HG02973 (cell line): ENCODE results near the gene PIP5K1B.

Experiments used
- ATAC-seq: cut with Tn5 transposase; IDR thresholded peaks from one replicate; pipeline ENCODE4 v1.9.1; 2021; ENCODE audit warnings: moderate library complexity; ENCODE audit not compliant: unreplicated experiment

The PIP5K1B gene

DNA sequence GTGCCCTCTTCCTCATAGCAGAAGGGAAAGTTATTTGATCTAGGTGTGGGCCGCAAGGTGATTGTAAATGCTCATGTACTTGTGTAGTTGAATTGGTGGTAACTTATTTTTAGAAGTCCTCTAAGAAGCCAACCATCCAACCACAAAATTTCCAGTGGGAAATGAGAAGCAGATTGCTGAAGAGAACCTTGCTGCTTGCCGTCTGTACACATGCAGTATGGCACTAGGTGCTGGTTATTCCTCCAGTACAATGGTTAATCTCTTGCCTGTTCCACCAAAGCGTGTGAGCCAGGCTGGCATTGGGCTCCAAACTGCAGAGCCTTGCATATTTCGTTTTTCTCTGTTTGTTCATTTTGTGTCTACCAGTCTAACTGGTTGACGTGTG is 28.0 kb downstream of the PIP5K1B start:
- ATAC-seq, result no peak

DNA sequence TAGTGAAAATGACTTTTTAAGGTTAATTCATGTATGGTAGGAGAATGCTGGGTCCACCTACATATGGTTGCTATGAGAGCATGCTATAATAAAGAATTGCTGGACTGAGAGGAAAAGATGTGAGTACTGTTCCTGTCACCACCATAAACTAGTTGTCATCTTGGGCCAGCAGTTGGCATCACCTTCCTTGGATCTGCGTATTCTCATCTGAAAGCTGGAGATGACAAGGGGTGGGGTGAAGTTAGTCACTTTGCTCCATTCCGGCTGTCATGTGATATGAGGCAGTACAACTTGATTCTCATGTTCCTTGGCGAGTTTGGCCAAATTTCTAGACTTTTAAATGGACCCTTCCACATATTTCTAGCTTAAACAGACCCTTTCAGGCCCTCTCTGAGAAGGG is 33.3 kb downstream of the PIP5K1B start:
- ATAC-seq, result no peak

DNA sequence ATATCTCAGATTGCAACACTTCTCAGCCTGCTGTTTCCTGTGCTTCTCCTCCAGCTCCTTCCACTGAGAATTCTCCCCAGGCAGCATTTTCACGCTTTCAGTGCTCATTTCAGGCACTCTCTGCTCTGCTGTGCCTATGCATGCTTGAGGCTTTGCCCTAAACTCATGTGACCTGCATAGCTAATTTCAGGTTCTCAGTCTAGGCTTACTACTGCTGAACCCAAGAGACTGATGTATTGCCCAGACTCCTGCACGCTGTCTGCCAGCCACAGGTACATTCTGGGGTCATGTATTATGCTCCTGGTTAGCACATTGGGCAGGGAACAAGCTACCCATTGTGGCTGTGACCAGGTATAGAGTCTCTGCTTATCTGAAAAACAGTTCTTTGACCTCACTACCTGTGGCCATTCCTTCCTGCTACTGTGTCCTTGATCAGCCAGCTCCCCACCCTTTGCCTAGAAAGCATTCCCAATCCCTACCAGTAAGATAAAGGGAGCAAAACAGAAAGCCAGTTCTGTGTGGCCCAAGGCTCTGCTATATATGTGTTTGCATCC is 34.7 kb downstream of the PIP5K1B start:
- no peak for ATAC-seq

DNA sequence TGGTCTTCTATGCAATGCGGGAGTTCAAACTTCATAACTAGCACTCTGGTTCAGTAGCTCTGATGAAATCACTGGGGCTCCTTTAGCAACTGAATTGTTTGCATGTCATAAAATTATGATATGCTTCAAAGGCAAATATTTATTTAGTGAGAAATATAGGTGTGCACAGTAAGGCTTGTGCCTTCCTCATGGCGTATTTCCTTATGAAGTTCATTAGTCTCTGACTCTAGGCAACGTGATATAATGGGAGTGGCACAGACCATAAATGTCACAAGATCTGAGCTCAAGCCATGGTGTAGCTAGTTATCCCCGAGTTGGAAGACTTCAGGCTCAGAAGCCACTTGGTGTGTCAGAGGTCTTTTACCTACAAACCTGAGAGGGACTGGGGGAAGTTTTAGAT is 35.5 kb downstream of the PIP5K1B start:
- no peak for ATAC-seq

DNA sequence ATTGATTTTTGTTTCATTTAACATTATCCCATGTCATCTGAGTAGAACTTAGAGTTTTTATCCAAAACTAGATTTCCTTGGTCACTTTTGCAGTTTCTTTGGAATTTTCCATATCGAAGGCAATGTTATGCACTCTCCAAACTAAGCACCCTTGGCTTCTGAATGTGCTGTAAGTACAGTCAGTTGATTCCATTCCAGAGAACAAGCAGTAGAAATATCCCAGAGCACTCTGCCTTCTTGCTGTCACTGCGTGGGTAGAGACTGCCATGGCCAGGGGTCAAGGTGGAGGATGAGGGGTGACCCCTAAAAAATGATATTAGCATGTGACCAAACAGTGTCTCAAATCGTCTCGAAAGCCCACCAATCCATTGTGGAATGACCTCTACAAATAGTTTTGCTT is 36.2 kb downstream of the PIP5K1B start:
- no peak for ATAC-seq

DNA sequence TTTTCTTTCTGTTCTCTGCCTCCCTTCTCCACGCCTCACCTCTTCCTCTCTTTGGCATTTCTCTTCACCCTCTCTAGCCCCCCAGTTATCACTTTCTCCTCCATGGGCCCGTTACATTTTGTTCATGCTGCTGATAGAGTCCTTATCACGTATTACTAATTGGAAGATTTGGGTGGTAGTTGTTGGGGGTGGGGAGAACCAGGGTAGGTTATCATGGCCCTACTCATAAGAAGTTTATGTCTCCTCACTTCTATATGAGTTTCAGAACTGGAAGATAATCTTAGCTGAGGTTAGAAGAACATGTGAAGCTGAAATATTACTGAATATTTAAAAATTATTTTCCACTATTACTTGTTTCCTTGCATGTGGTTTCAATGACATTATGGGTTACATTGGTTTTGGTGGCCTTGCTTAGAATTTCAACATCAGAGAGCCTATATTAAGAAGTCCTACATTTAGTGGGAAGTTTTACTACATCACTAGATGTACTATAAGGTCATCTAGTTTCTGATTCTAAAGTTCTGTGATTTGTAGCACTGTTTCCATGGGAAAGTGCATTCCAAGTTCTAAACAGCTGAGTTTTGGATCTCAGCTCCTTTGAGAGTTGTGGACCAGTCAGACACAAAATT is 36.8 kb downstream of the PIP5K1B start:
- ATAC-seq, result no peak

DNA sequence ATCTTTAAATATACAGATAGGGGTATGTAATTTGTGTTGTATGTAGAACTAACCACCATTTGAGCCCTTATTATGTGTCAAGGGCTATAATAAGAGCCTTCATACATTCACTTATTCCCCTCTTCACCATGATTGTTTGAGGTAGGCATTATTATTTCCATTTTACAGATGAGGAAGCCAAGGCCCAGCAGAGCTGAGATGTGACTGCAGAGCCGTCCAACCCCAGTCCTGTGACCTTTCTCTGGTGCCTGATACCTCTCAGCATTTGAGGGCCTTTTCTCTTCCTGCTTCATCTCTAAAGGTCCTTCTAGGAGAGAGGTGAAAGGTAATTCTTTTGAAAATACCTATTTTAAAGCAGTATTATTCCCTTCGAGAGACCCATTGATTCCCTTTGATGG is 37.3 kb downstream of the PIP5K1B start:
- ATAC-seq, result no peak

DNA sequence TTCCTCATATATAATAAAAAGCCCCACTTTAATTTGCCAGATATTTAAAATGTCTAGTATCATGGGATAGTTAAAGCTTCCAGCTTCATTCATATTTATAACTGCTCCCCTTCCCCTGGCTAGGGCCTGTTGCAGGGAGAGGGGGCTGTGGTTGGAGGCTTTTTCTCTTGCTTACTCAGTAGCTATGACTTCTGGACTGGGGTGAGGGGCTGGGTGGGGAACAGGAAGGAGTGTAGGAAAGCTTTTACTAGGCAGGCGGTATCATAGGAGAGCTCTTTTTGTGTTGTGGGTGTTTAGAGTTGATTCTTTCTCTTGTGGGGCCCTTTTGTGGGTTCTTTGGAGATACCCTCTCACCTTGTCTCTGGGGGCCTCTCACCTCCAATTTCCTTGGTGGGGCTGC is 39.4 kb downstream of the PIP5K1B start:
- no peak for ATAC-seq

DNA sequence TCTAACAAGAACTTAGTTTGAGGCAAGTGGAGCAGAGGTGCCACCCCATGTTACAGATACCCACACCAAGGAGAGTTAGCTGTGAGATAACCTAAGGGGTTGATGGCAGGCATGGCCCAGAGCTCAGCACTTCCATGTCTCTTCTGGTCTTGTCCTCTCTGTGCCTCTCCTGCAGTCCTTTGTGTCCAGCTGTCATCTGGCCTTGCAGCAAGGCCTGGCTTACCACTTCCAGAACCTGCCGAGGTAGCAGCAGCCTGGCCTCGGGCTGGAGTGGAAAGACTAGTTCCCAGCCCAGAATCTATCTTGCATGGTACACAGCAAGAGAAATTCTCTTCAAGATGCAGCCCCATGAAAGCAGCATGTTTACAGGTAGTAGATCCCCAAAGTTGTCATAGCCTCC is 41.5 kb downstream of the PIP5K1B start:
- ATAC-seq, result no peak

DNA sequence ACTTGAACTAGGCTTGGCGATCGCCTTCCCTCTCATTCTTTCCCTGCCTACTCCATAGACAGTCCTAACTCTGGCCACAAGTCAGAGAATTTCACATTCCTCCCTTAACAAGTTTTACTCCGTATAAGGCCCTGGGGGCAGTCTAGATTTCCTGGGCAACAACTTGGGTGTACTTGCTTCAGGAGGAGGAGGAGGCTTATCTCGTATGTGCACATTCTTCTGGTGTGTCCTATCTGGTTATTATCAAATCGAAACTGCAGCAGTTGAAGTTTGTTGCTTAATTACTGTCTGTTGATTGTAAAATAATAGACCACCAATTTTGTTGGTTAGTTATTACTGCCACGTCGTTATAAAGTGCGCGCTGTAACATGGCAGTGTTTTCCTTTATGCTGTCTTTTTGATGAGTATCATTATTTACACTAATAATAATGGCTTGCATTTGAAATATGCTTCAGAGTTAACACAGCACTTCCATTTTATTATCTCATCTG is 42.0 kb downstream of the PIP5K1B start:
- no peak for ATAC-seq

DNA sequence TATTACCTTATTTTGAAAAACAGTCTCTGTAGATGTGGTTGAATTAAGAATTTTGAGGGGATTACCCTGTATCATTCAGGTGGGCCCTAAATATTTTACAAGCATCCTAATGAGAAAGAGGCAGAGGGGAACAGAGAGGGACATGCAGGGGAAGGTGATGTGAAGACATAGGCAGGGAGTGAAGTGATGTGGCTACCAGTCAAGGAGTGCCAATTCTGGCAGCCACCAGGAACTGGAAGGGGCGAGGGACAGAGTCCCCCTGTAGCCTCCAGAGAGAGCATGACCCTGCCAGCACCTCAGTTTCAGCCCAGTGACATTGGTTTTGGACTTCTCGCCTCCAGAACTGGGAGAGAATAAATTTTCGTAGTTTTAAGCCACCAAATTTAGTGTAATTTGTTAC is 44.1 kb downstream of the PIP5K1B start:
- no peak for ATAC-seq

DNA sequence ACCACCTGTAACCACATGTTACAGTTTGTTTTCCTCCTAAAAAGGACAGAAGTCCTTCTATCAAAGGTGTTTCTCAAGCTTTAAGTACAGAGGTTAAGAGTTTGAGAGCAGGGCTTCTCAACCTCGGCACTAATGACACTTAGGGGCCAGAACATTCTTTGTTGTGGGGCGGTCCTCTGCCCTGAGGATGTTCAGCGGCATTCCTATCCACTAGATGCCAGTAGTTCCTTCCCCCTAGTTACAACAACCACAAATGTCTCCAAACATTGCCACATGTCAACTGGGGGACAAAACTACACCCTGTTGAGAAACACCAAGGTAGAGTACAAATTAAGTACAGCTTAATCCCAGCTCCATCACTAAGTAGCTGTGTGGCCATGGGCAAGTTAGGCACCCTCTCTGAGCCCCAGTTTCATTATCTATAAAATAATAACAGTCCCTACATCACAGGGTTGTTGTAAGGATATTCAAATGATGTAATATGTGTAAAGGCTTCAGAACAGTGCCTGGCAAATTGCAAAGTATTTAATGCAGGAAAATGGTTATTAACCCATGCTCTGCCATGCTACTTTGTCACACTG is 44.6 kb downstream of the PIP5K1B start:
- no peak for ATAC-seq

DNA sequence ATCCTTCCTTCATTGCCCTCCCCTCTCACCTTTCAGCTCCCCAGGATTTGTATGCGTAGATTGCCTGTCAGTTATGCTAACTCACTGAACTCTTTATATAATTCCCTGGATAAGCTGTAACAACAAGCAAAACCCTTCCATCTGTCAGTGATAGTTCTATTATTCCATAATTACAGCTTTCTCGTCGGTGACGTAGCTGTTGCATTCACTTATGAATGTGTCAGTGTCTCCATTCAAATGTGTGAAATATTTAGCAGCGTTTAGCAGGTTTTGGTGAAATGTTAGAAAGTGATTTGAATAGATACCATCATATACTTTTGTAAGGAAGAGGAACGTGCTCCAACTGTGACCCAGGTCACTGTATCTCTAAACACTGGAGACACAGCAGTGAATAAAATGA is 45.2 kb downstream of the PIP5K1B start:
- no peak for ATAC-seq

DNA sequence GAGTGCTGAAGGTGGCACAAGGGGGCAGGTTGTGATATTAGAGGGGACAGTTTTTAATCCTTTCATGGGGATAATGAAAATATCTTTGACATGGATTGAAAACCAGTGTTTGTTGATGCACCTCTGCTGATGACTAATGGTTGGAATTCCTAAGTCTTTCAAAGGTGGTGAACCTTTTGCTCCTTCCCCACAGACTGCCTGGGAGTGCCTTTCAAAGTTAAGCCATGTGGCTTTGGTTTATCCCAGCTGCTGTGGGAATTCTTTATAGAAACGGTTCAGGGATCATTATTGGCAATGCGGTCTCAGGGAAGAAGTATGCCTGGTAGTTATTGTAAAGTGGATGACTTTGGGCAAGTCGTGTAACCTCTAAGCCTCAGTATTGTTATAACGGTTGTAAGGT is 45.7 kb downstream of the PIP5K1B start:
- ATAC-seq, result no peak

DNA sequence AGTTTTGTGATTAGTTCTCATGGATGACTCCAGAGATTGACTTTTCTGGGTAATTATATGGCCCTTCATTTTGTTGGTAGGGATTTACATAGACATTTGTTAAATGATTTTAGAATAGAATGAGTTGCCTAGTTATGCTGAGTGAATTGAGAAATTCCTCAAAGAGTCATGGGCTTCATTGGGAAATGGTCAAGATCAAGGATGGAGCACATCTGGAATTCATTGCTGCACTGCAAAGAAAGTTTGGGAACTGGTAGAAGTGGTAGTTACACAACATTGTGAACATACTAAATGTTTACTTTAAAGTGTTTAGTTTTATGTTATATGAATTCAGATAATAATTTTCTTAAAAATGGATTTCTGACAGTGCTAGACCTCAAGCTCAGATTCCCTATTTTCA is 46.5 kb downstream of the PIP5K1B start:
- no peak for ATAC-seq

DNA sequence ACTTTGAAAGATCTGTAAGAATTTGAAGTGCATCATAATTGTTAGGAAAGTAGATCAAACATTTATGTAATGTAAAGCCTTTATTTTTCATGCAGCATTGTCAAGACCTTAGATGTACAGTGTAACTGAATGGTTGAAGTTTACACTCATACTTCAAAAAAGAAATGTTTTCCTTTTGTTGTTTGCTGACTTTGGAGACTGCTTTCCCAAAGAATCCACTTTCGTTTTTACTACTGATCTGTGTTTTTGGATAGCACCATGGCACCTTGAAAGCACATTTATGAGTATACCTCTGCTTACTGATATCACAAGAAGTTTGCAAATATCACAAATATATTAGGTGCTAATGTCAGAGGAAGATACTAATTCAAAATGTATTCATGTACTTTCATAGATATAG is 50.0 kb downstream of the PIP5K1B start:
- ATAC-seq, result no peak

DNA sequence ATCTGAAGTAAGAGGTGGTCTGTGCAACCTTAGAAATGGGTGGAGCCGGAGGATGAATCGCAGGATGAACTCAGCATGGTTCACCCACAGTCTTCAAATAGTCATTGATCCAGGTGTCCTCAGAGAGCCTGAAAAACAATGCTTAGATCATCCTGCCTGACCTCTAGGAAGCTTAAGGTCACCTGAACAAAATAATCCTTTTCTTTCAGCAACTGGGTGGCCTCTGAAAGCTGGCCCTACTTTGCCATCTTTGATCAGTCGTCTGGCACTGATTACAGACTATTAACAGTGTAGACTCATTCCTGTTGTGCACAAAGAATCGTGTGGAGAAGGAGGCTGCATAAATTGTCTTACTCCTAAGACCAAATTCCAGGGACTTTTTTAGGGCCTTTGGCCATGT is 50.7 kb downstream of the PIP5K1B start:
- no peak for ATAC-seq

DNA sequence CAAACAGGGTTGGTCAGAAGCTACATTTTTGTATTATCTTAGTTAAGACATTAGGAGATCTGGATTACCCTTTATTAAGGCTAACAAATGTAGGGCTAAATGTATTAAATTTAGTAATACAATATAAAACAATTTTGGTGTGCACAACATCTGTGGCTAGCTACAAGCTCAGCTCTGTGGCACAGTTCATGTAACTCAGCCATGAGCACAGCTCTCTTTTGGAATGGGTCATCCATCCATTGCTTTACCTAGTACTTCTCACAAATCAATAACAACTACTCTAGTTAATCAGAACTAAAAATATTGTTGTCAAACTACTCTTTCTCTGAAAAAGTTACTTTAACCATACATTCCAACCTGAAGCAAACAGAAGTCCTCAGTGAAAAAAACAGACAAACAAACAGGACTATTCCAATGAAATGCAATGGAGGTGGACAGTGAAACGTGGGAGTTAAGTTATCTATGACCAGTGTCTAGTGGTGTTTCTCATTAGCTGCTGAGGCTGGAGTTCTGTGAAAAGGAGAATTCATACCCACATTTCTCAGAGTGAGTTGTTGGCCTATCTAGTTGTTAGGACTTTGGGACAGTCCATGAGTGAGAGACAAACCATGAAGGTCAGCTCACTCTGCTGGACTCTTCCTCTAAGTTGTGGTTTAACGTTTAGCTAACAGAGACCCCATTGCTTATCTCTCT is 55.1 kb downstream of the PIP5K1B start:
- ATAC-seq, result no peak

DNA sequence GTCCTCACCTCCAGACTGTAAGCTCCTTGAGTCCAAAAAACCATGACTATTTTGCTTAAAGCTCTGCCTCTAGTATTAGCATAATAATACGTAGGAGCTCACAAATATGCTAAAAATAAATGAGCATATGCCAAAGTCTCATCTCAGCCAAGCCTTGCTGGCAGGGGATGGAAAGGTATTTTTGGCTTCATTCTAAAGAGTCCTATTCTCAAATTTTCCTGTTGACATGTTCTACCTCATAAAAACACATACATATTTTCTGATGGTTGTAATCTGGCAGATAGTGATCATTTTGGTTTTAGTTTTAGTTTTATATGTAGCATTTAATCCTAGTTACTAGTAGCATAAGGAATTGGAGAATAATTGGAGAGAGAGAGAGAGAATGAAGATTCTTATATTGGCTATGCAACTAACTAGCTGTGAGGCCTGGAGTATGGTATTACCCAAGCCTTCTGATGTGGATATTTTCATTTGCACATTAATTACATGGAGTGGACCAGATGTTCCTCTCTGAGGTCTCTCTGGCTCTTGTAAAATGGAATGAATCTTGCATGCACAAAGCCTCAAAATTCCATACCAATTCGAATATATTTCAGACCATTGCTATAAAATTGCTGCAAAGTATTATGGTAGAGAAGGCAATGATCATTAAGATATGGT is 55.8 kb downstream of the PIP5K1B start:
- ATAC-seq, result no peak

DNA sequence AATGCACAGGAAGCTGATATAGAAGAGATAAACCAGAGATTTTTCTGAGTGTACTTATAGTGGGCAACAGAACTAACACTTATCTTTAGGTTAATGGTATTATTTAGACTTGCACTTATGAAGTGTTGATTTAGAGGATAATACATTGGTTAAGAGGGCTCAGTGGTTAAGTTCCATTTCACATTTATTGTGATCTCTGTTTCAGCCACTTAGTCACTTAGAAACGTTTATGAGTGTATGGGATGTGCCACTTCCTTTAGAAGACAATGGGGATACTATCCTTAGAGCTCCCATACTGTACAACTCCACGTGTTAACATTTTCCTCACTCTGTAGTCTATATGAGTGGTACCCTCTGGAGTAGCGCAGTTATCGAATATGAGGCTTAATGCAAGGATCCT is 57.5 kb downstream of the PIP5K1B start:
- no peak for ATAC-seq

DNA sequence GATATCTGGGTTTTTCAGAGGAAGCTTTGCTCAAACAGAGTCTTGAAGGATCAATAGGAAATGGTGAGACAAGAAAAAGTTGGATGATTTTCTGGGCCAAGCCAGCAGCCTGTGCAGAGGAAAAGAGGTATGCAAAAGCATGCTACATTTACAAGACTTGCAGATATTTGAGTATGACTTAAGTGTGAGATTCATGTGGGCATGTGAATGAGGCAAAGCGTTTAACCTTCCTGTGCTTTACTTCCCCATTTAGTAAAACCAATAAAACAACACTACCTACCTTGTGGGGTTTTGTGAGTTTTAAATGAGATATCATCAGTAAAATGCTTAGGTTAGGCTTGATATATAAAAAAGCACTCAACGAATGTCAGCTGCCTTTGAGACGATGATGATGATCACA is 58.1 kb downstream of the PIP5K1B start:
- ATAC-seq, result no peak

DNA sequence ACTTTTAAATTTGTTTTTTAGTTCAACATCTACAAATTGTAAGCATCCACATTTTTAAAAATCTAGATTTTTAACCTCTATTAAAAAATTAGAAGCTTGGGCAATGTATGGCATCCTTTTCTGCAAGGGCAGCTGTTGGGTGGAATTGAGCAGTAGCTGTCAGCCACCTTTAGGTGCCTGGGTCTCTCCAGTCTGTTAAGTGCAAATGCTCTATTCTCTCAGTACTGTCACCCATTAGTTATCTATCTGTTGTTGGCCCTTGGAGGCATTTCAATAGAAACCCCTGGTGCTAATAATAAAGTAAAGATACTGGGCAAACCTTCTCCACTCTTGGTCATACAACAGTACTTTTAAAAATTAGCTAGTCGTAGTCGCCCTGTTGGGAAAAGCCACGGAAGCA is 63.6 kb downstream of the PIP5K1B start:
- no peak for ATAC-seq
